Measurements from ENCODE around the gene PLEKHH2. TPM values are rescaled to one million over a fixed set of nuclear protein-coding genes. Genes with fewer than 3 reads are reported as not detected.
A peak's percentile ranks its signal among the peaks of the same experiment; 100 is the strongest.

The PLEKHH2 gene
- total and polyA plus RNA-seq, 10 donors, result 0.91 to 21.9 (median 14.6) TPM

GRCh38 chr2:43787895-43788294 is 150.8 kb downstream of the PLEKHH2 start:
- intact Hi-C loops (cut with DNase I; ENCODE audit: low total_unique reads), result no loop called here
- Histone ChIP-seq H3K27ac (peak overlapping the region in 2 of 8 donors; percentile 58 to 73), H3K4me3 (no peak overlapping the region), H3K9me3 (no peaks in the 10 kb centered on the region), H3K36me3 (peaks cover 0 to 52% (median 4%) of the 10 kb centered on the region in 6 donors), H3K4me1 (peaks cover 0 to 4% (median 0%) of the 10 kb centered on the region in 6 donors), H3K27me3 (replicated peaks in 1 of 7) (no peaks in the 10 kb centered on the region)
- no peak for DNase-seq
- TF ChIP-seq POLR2A (IDR thresholded peaks at IDR 0.05) (no peak), POLR2AphosphoS5 (IDR thresholded peaks at IDR 0.05) (no peak)

GRCh38 chr2:43788646-43789045 is 151.6 kb downstream of the PLEKHH2 start:
- Histone ChIP-seq H3K4me1 (peaks cover 0 to 4% (median 0%) of the 10 kb centered on the region in 6 donors), H3K27me3 (replicated peaks in 1 of 7) (no peaks in the 10 kb centered on the region), H3K36me3 (peaks cover 0 to 57% (median 4%) of the 10 kb centered on the region in 6 donors), H3K9me3 (no peaks in the 10 kb centered on the region), H3K4me3 (no peak overlapping the region), H3K27ac (peak overlapping the region in 3 of 8 donors; percentile 11 to 73 (median 58))
- TF ChIP-seq POLR2AphosphoS5 (IDR thresholded peaks at IDR 0.05), result no peak
- no peak for TF ChIP-seq CTCF (IDR thresholded peaks at IDR 0.05 in 8 of 11, conservative IDR thresholded peaks at IDR 0.05 in 3 of 11)
- TF ChIP-seq POLR2A (IDR thresholded peaks at IDR 0.05), result no peak
- DNase-seq, result no peak
- WGBS, 5 donors, result 97 to 100% (median 100%) methylated on average over 1 of the region's 1 CpG
- intact Hi-C loops (cut with DNase I; ENCODE audit: low total_unique reads), result no loop called here

- peak overlapping the region in 5 of 8 donors; percentile 50 to 73 (median 58) for H3K27ac ChIP-seq
- H3K36me3 ChIP-seq, result peaks cover 0 to 52% (median 2%) of the 10 kb centered on the region in 6 donors
- no peak for DNase-seq
Observed at GRCh38 chr2:43790147-43790546, 153.1 kb downstream of the PLEKHH2 start.

GRCh38 chr2:43791035-43791765 is 154.1 kb downstream of the PLEKHH2 start:
- DNase-seq, result no peak
- Histone ChIP-seq H3K9me3 (no peaks in the 10 kb centered on the region), H3K27me3 (replicated peaks in 1 of 7) (no peaks in the 10 kb centered on the region), H3K4me1 (peaks cover 0 to 4% (median 0%) of the 10 kb centered on the region in 6 donors), H3K36me3 (peaks cover 0 to 53% (median 2%) of the 10 kb centered on the region in 6 donors), H3K27ac (peak overlapping the region in 6 of 8 donors; percentile 43 to 73 (median 58)), H3K4me3 (no peak overlapping the region)
- intact Hi-C loops (cut with DNase I; ENCODE audit: low total_unique reads), result no loop called here
- no peak for TF ChIP-seq CTCF (IDR thresholded peaks at IDR 0.05 in 8 of 11, conservative IDR thresholded peaks at IDR 0.05 in 3 of 11)
- no peak for TF ChIP-seq POLR2A (IDR thresholded peaks at IDR 0.05)
- no peak for TF ChIP-seq POLR2AphosphoS5 (IDR thresholded peaks at IDR 0.05)
- 88 to 97% (median 93%) methylated on average over 2 of the region's 2 CpGs for WGBS, 5 donors

More at GRCh38 chr2:43790147-43790546, 153.1 kb downstream of the PLEKHH2 start:
- Histone ChIP-seq H3K9me3 (no peaks in the 10 kb centered on the region), H3K27me3 (replicated peaks in 1 of 7) (no peaks in the 10 kb centered on the region), H3K4me3 (no peak overlapping the region), H3K4me1 (peaks cover 0 to 4% (median 0%) of the 10 kb centered on the region in 6 donors)
- whole genome bisulfite sequencing, 5 donors, result 78 to 88% (median 82%) methylated on average over 5 of the region's 5 CpGs
- intact Hi-C loops (cut with DNase I; ENCODE audit: low total_unique reads), result no loop called here
- TF ChIP-seq POLR2A (IDR thresholded peaks at IDR 0.05), result no peak
- no peak for TF ChIP-seq CTCF (IDR thresholded peaks at IDR 0.05 in 8 of 11, conservative IDR thresholded peaks at IDR 0.05 in 3 of 11)
- no peak for TF ChIP-seq POLR2AphosphoS5 (IDR thresholded peaks at IDR 0.05)
